GM12875 (cell line): ENCODE data around the gene TCP11L1.

Source experiments
- H3K4me3 ChIP-seq: one replicate; pipeline ENCODE4 v1.5.1; 2011; ENCODE audit warnings: low read depth, low read length, control low read depth
- CTCF ChIP-seq: IDR thresholded peaks from 2 replicates; pipeline ENCODE4 v1.5.1; 2011; ENCODE audit warnings: low read depth, mild to moderate bottlenecking, control low read depth, inconsistent platforms, low read length, moderate library complexity, borderline replicate concordance; ENCODE audit not compliant: insufficient read depth

The TCP11L1 gene

GRCh38 chr11:33017478-33017877 is 21.9 kb upstream of the TCP11L1 start:
- no peak overlapping the region for H3K4me3 ChIP-seq
- TF ChIP-seq CTCF: no peak

GRCh38 chr11:33017965-33018364 is 21.4 kb upstream of the TCP11L1 start:
- no peak overlapping the region for H3K4me3 ChIP-seq
- no peak for TF ChIP-seq CTCF

GRCh38 chr11:33018840-33019239 is 20.5 kb upstream of the TCP11L1 start:
- H3K4me3 ChIP-seq: no peak overlapping the region
- no peak for TF ChIP-seq CTCF

- no peak for TF ChIP-seq CTCF
These were observed 17.9 kb upstream of the TCP11L1 start for GRCh38 chr11:33021501-33021900.

GRCh38 chr11:33021937-33022336 is 17.4 kb upstream of the TCP11L1 start:
- H3K4me3 ChIP-seq: no peak overlapping the region
- TF ChIP-seq CTCF: no peak

More at GRCh38 chr11:33021501-33021900, 17.9 kb upstream of the TCP11L1 start:
- H3K4me3 ChIP-seq: no peak overlapping the region

GRCh38 chr11:33025339-33025722 is 14.0 kb upstream of the TCP11L1 start:
- no peak for TF ChIP-seq CTCF
- H3K4me3 ChIP-seq: no peak overlapping the region

GRCh38 chr11:33027233-33027632 is 12.1 kb upstream of the TCP11L1 start:
- TF ChIP-seq CTCF: no peak
- no peak overlapping the region for H3K4me3 ChIP-seq
